ENCODE data around the gene ERCC3.
"Not testable (repeated sequence)": the region's sequence is repeated elsewhere in the genome, so short reads cannot be mapped to it uniquely, and the experiment has no call there.

ERCC3 gene

GRCh38 chr2:127228102-127228501, 65.8 kb downstream of the ERCC3 start:
- Mint-ChIP-seq H3K27me3 (peaks cover 38 to 71% of the 10 kb centered on the region in 2 donors), H3K4me3 (no peak overlapping the region), H3K27ac (no peak overlapping the region), H3K4me1 (ENCODE audit: low read depth in 2 of 2) (peaks cover 3 to 7% of the 10 kb centered on the region in 2 donors), H3K9me3 (no peaks in the 10 kb centered on the region), H3K36me3 (ENCODE audit: insufficient read depth) (no peaks in the 10 kb centered on the region)
- DNase-seq (no peak), ATAC-seq (replicated peaks) (no peak)

GRCh38 chr2:127227264-127227660, 66.7 kb downstream of the ERCC3 start:
- DNase-seq; H3K9me3 Mint-ChIP-seq; H3K4me1 Mint-ChIP-seq (ENCODE audit: low read depth in 2 of 2); H3K36me3 Mint-ChIP-seq (ENCODE audit: insufficient read depth); ATAC-seq (replicated peaks); H3K27ac Mint-ChIP-seq; H3K4me3 Mint-ChIP-seq: not testable (repeated sequence)
- H3K27me3 Mint-ChIP-seq = peaks cover 42 to 76% of the 10 kb centered on the region in 2 donors

GRCh38 chr2:127226520-127227263, 67.3 kb downstream of the ERCC3 start:
- ATAC-seq (replicated peaks) (no peak), DNase-seq (no peak)
- Mint-ChIP-seq H3K27me3 (peaks cover 42 to 76% of the 10 kb centered on the region in 2 donors), H3K4me3 (no peak overlapping the region), H3K9me3 (no peaks in the 10 kb centered on the region), H3K4me1 (ENCODE audit: low read depth in 2 of 2) (peaks cover 3 to 7% of the 10 kb centered on the region in 2 donors), H3K27ac (no peak overlapping the region), H3K36me3 (ENCODE audit: insufficient read depth) (no peaks in the 10 kb centered on the region)

GRCh38 chr2:127226132-127226519, 67.8 kb downstream of the ERCC3 start:
- H3K27ac Mint-ChIP-seq = no peak overlapping the region
- H3K4me1 Mint-ChIP-seq (ENCODE audit: low read depth in 2 of 2) = peaks cover 3 to 7% of the 10 kb centered on the region in 2 donors
- peaks cover 42 to 77% of the 10 kb centered on the region in 2 donors for H3K27me3 Mint-ChIP-seq
- no peaks in the 10 kb centered on the region for H3K9me3 Mint-ChIP-seq
- no peak overlapping the region for H3K4me3 Mint-ChIP-seq
- no peak for DNase-seq
- no peak for ATAC-seq (replicated peaks)
- no peaks in the 10 kb centered on the region for H3K36me3 Mint-ChIP-seq (ENCODE audit: insufficient read depth)

GRCh38 chr2:127225186-127225960, 68.6 kb downstream of the ERCC3 start:
- peaks cover 48 to 85% of the 10 kb centered on the region in 2 donors for H3K27me3 Mint-ChIP-seq
- H3K4me1 Mint-ChIP-seq (ENCODE audit: low read depth in 2 of 2) = peaks cover 7 to 12% of the 10 kb centered on the region in 2 donors
- no peaks in the 10 kb centered on the region for H3K36me3 Mint-ChIP-seq (ENCODE audit: insufficient read depth)
- no peak for DNase-seq
- H3K9me3 Mint-ChIP-seq = no peaks in the 10 kb centered on the region
- H3K4me3 Mint-ChIP-seq = no peak overlapping the region
- no peak overlapping the region for H3K27ac Mint-ChIP-seq
- ATAC-seq (replicated peaks) = no peak

- H3K27me3 Mint-ChIP-seq = peaks cover 45 to 82% of the 10 kb centered on the region in 2 donors
- H3K9me3 Mint-ChIP-seq; H3K36me3 Mint-ChIP-seq (ENCODE audit: insufficient read depth); DNase-seq; ATAC-seq (replicated peaks); H3K4me3 Mint-ChIP-seq; H3K27ac Mint-ChIP-seq: not testable (repeated sequence)
- H3K4me1 Mint-ChIP-seq (ENCODE audit: low read depth in 2 of 2) = peaks cover 11 to 15% of the 10 kb centered on the region in 2 donors
These were observed 69.8 kb downstream of the ERCC3 start for GRCh38 chr2:127224135-127224534.

GRCh38 chr2:127220768-127221527, 73.0 kb downstream of the ERCC3 start:
- no peaks in the 10 kb centered on the region for H3K9me3 Mint-ChIP-seq
- H3K4me3 Mint-ChIP-seq = peak overlapping the region; percentile 77 to 87
- H3K4me1 Mint-ChIP-seq (ENCODE audit: low read depth in 2 of 2) = peaks cover 11 to 14% of the 10 kb centered on the region in 2 donors
- no peaks in the 10 kb centered on the region for H3K36me3 Mint-ChIP-seq (ENCODE audit: insufficient read depth)
- no peak overlapping the region for H3K27ac Mint-ChIP-seq
- peaks cover 58 to 84% of the 10 kb centered on the region in 2 donors for H3K27me3 Mint-ChIP-seq
- DNase-seq = no peak
- ATAC-seq (replicated peaks) = no peak

GRCh38 chr2:127220102-127220767, 73.7 kb downstream of the ERCC3 start, which contains the start of gene CYP27C1:
CYP27C1 (minus strand) TSS chr2:127220299; CDS start chr2:127220270, 29 bp downstream.
- Mint-ChIP-seq H3K27ac (no peak within 1 kb of the TSS), H3K36me3 (ENCODE audit: insufficient read depth) (no peaks in the 10 kb centered on the region), H3K9me3 (no peaks in the 10 kb centered on the region), H3K27me3 (peaks cover 53 to 78% of the 10 kb centered on the region in 2 donors), H3K4me3 (peak within 1 kb of the TSS; percentile 77 to 87), H3K4me1 (ENCODE audit: low read depth in 2 of 2) (peaks cover 11 to 12% of the 10 kb centered on the region in 2 donors)
- ATAC-seq (replicated peaks) = peak; percentile 39
- DNase-seq = no peak

- H3K27me3 Mint-ChIP-seq = peaks cover 49 to 73% of the 10 kb centered on the region in 2 donors
- ATAC-seq (replicated peaks) = no peak
- no peaks in the 10 kb centered on the region for H3K9me3 Mint-ChIP-seq
- H3K36me3 Mint-ChIP-seq (ENCODE audit: insufficient read depth) = no peaks in the 10 kb centered on the region
- H3K4me3 Mint-ChIP-seq = peak overlapping the region; percentile 68 to 73
- DNase-seq = no peak
- H3K27ac Mint-ChIP-seq = no peak overlapping the region
- peaks cover 11 to 12% of the 10 kb centered on the region in 2 donors for H3K4me1 Mint-ChIP-seq (ENCODE audit: low read depth in 2 of 2)
These were observed 74.5 kb downstream of the ERCC3 start for GRCh38 chr2:127219171-127220070.

GRCh38 chr2:127218812-127219170, 75.2 kb downstream of the ERCC3 start:
- Mint-ChIP-seq H3K27me3 (peaks cover 48 to 73% of the 10 kb centered on the region in 2 donors), H3K4me3 (peak overlapping the region; percentile 68 to 73), H3K27ac (no peak overlapping the region), H3K4me1 (ENCODE audit: low read depth in 2 of 2) (peaks cover 11 to 12% of the 10 kb centered on the region in 2 donors), H3K9me3 (no peaks in the 10 kb centered on the region), H3K36me3 (ENCODE audit: insufficient read depth) (no peaks in the 10 kb centered on the region)
- DNase-seq (no peak), ATAC-seq (replicated peaks) (no peak)

GRCh38 chr2:127217470-127218325, 76.2 kb downstream of the ERCC3 start:
- Mint-ChIP-seq H3K4me3 (peak overlapping the region in 1 of 2 donors; percentile 41), H3K27me3 (peaks cover 40 to 73% of the 10 kb centered on the region in 2 donors), H3K9me3 (no peaks in the 10 kb centered on the region), H3K27ac (no peak overlapping the region), H3K36me3 (ENCODE audit: insufficient read depth) (no peaks in the 10 kb centered on the region), H3K4me1 (ENCODE audit: low read depth in 2 of 2) (peaks cover 11 to 12% of the 10 kb centered on the region in 2 donors)
- DNase-seq = no peak
- ATAC-seq (replicated peaks) = no peak

All from effector memory CD8-positive, alpha-beta T cell (primary cell).